Common myeloid progenitor, CD34-positive (primary cell): Measurements from ENCODE around the gene CCSER1.
A peak's percentile ranks its signal among the peaks of the same experiment; 100 is the strongest.

ENCODE experiments used
- CTCF ChIA-PET: fragments of 350-600 bp; sonication (Branson Sonifier 250); formaldehyde crosslinking; loops from one replicate; lab custom pipeline; 2021; ENCODE audit warnings: antibody characterized with exemption; lab: Charles Lee
- POLR2A ChIA-PET: fragments of 350-600 bp; sonication (Branson Sonifier 250); formaldehyde crosslinking; loops from one replicate; lab custom pipeline; 2021; ENCODE audit warnings: antibody characterized with exemption; lab: Charles Lee
- DNase-seq, 3 donors: peaks; one replicate each; pipeline versions ENCODE4 v3.0.0 to v3.0.0-alpha.2; 2013
- H3K27ac ChIP-seq, 2 experiments: 1 replicate in 1 of 2; 2 replicates in 1 of 2; pipeline ENCODE4 v1.7.0; 2013; ENCODE audit warnings: inconsistent platforms in 2 of 2, low read length in 2 of 2, mild to moderate bottlenecking in 2 of 2, low read depth in 1 of 2, moderate library complexity in 1 of 2; ENCODE audit not compliant: severe bottlenecking in 2 of 2, insufficient read depth in 1 of 2, poor library complexity in 1 of 2
- H3K27me3 ChIP-seq, 5 experiments: replicated peaks in 2 of 5; 1 replicate in 3 of 5; 2 replicates in 2 of 5; pipeline versions ENCODE4 v1.6.1 to v1.7.0; 2013; ENCODE audit warnings: low read length in 4 of 5, mild to moderate bottlenecking in 2 of 5, moderate library complexity in 2 of 5, inconsistent platforms in 1 of 5; ENCODE audit not compliant: insufficient read depth in 5 of 5, control insufficient read depth in 4 of 5
- H3K36me3 ChIP-seq, 4 experiments: 1 replicate in 2 of 4; 2 replicates in 2 of 4; pipeline versions ENCODE4 v1.6.1 to v1.7.0; 2013; ENCODE audit warnings: low read length in 3 of 4, control low read depth in 1 of 4, mild to moderate bottlenecking in 1 of 4; ENCODE audit not compliant: control insufficient read depth in 4 of 4, insufficient read depth in 4 of 4
- H3K4me1 ChIP-seq, 4 experiments: 1 replicate in 3 of 4; 2 replicates in 1 of 4; pipeline versions ENCODE4 v1.6.1 to v1.7.1; 2013; ENCODE audit warnings: low read length in 3 of 4, mild to moderate bottlenecking in 3 of 4, control low read depth in 1 of 4, inconsistent platforms in 1 of 4, moderate library complexity in 1 of 4; ENCODE audit not compliant: control insufficient read depth in 4 of 4, insufficient read depth in 4 of 4; ENCODE audit errors: control extremely low read depth in 1 of 4
- H3K4me3 ChIP-seq, 7 experiments: 1 replicate in 4 of 7; 2 replicates in 3 of 7; pipeline versions ENCODE4 v1.5.1 to v1.7.0; 2013; ENCODE audit warnings: mild to moderate bottlenecking in 7 of 7, low read length in 6 of 7, moderate library complexity in 6 of 7, inconsistent platforms in 2 of 7, low read depth in 2 of 7, control low read depth in 1 of 7; ENCODE audit not compliant: insufficient read depth in 4 of 7, control insufficient read depth in 1 of 7; ENCODE audit errors: extremely low read depth in 1 of 7
- H3K9me3 ChIP-seq, 5 experiments: 1 replicate in 4 of 5; 2 replicates in 1 of 5; pipeline versions ENCODE4 v1.6.1 to v1.7.1; 2013; ENCODE audit warnings: low read length in 4 of 5, mild to moderate bottlenecking in 2 of 5, inconsistent platforms in 1 of 5, low read depth in 1 of 5, moderate library complexity in 1 of 5; ENCODE audit not compliant: control insufficient read depth in 4 of 5, insufficient read depth in 2 of 5; ENCODE audit errors: control extremely low read depth in 1 of 5
- WGBS: methylation state at CpG from one replicate; pipeline ENCODE4 v1.1.5; 2013; ENCODE audit not compliant: insufficient coverage; 5-methylcytosine and 5-hydroxymethylcytosine counted together

The CCSER1 gene

DNA sequence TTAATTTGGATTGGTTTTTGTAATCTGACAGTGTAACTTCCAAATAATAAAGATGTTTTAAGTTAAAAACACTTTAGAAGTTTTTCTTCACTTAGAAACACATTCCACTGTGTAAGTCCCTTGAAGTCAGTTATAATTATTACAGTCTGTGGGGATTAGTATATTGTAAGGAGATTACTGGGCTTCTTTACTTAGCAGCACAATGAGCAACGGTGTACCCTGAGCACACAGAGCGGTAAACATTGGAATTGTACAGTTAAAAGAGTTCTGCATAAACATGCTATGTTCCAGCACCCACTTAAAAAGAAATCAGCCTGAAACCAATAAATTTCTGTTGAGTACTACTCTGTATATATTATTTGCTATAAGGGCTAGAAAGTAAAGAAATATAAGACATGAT, 44.3 kb downstream of the CCSER1 start:
- H3K27ac ChIP-seq = no peak overlapping the region
- H3K27me3 ChIP-seq = no peaks in the 10 kb centered on the region
- no peaks in the 10 kb centered on the region for H3K36me3 ChIP-seq
- WGBS = 100% methylated on average over 2 of the region's 2 CpGs
- H3K4me1 ChIP-seq = no peaks in the 10 kb centered on the region
- H3K9me3 ChIP-seq = no peaks in the 10 kb centered on the region
- ChIA-PET POLR2A (no interaction called here), CTCF (no interaction called here)
- no peak for DNase-seq
- no peak overlapping the region for H3K4me3 ChIP-seq

DNA sequence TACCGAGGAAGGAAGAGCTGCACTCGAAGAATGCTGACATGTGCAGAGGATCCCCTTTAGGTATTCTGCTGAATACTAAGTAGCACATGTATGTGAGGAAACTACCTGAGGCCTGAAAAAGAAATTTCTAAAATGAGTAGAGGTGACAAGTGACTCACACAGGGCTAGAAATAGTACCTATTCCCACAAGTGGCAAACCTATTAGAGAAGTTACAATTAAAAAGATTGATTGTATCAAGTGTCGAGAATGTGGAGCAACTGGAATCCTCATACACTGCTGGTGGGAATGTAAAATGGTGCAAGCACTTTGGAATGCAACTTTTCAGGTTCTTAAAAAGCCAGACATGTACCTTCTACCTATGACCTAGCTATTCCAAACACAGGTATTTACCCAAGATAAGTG, 47.4 kb downstream of the CCSER1 start:
- CTCF ChIA-PET = interaction anchor here (0.7 kb wide), 1 partner anchor 22 kb away, joined by 3 read pairs; no protein-coding TSS in a partner anchor
- H3K36me3 ChIP-seq = no peaks in the 10 kb centered on the region
- H3K27ac ChIP-seq = no peak overlapping the region
- 94% methylated on average over 2 of the region's 3 CpGs for WGBS
- no peaks in the 10 kb centered on the region for H3K27me3 ChIP-seq
- POLR2A ChIA-PET = no interaction called here
- no peaks in the 10 kb centered on the region for H3K4me1 ChIP-seq
- no peak overlapping the region for H3K4me3 ChIP-seq
- H3K9me3 ChIP-seq = no peaks in the 10 kb centered on the region
- no peak for DNase-seq

DNA sequence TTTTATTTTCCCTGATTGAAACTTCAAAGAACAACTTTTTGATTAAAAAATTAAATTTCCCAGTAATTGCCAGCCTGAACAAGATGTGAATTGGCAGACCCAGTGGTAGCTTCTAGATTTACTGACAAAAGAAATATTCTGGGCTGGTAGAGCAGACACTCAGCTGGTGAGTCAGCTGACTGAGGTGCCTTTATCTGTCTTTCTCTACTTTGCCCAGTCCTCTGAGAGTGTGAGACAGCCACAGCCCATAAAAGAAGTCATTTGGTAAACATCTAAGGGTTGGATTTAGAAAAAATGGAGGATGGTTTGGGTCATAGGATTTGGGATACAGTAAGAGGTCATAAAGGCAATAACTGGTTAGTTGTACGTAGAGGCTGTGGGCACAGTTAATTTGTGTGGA, 54.5 kb downstream of the CCSER1 start:
- POLR2A ChIA-PET = no interaction called here
- Histone ChIP-seq H3K4me1 (no peaks in the 10 kb centered on the region), H3K4me3 (no peak overlapping the region), H3K27me3 (no peaks in the 10 kb centered on the region), H3K36me3 (no peaks in the 10 kb centered on the region), H3K27ac (no peak overlapping the region), H3K9me3 (no peaks in the 10 kb centered on the region)
- CTCF ChIA-PET = interaction anchor here (1.4 kb wide), 1 partner anchor 12 kb away, joined by 3 read pairs; no protein-coding TSS in a partner anchor
- 100% methylated on average over 1 of the region's 1 CpG for WGBS
- DNase-seq = peak in 1 of 3 donors; percentile 9

DNA sequence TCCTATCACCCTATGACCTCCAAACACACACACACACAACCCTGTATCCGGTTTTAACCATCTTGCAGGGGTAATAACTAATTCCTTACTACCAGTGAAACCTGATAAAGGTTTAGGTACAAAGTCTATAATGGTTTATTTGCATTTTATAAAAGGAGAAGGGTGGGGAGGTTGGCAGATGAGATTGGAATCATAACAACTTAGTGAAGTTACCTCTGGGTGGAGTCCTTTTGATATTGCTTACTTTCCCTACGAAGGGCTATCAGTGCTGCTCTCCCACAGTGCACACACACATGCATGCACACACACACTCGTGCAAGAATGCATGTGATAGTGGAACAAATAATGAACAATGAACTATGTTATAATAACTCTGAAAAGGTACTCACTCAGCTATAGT, 56.1 kb downstream of the CCSER1 start:
- no CpG with 5 or more reads among the region's 3 CpGs for WGBS
- CTCF ChIA-PET = no interaction called here

DNA sequence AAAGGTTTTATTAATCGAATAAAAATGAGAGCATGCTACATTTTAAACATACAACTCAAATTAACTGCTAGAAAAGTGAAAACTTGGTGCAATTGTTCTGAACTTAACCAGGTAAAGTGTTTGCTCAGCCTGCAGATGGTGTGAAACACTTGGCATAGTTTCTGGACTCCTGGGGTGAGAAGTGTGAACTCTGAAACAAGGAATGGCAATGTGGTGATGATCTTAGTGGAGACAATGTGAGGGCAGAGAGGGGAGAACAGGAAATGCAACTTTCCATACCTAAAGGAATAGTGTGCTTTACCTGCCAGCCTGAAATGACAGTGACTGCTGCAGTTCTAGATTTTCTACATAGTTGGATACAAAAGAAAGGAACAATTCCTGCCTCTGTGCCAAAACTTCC, 57.4 kb downstream of the CCSER1 start:
- DNase-seq = no peak
- Histone ChIP-seq H3K36me3 (no peaks in the 10 kb centered on the region), H3K9me3 (no peaks in the 10 kb centered on the region), H3K4me3 (no peak overlapping the region), H3K4me1 (no peaks in the 10 kb centered on the region), H3K27ac (no peak overlapping the region), H3K27me3 (no peaks in the 10 kb centered on the region)
- WGBS = no CpG with 5 or more reads among the region's 1 CpG
- POLR2A ChIA-PET = no interaction called here
- CTCF ChIA-PET = no interaction called here

More for the DNA sequence above, 56.1 kb downstream of the CCSER1 start:
- DNase-seq = no peak
- Histone ChIP-seq H3K27ac (no peak overlapping the region), H3K9me3 (no peaks in the 10 kb centered on the region), H3K4me1 (no peaks in the 10 kb centered on the region), H3K36me3 (no peaks in the 10 kb centered on the region), H3K27me3 (no peaks in the 10 kb centered on the region), H3K4me3 (no peak overlapping the region)
- POLR2A ChIA-PET = no interaction called here

DNA sequence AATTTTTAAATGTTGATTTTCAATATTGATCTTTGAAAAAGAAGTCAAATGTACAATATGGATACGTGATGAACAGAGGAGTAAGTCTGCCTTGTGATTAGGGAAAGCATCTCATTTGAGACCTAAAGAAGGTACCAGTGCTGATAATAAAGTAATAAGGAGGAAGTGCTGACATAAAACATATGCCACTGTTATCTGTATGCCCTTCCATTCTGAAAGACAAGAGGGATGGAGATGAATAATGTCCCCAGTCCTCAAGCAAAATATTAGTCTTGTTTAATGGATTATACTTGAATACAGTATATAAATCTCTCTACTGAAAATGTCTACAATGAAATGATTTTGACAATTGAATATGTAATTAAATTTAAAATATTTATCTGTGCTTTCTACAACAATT, 58.2 kb downstream of the CCSER1 start:
- ChIA-PET CTCF (no interaction called here), POLR2A (no interaction called here)

DNA sequence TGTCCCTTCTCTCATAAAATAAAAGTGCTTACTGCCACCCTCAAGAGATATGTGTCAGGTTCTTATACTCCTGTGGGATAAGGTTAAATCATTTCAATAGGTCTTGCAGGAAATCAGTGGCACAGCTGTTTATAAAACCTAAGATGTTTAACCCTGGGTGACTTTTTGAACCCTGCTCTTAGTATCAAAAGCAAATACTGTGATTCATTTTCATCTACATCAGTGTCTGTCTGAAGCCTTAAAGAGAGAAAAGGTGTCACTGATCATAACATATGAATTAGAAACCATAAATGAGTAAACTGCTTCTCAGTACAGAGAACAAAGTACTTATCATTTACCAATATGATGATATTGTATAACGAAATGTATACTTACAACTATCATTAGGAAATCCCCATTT, 59.0 kb downstream of the CCSER1 start:
- Histone ChIP-seq H3K9me3 (no peaks in the 10 kb centered on the region), H3K27ac (no peak overlapping the region), H3K4me3 (no peak overlapping the region), H3K4me1 (no peaks in the 10 kb centered on the region), H3K36me3 (no peaks in the 10 kb centered on the region), H3K27me3 (no peaks in the 10 kb centered on the region)
- POLR2A ChIA-PET = no interaction called here
- WGBS = no CpG with 5 or more reads among the region's 1 CpG
- DNase-seq = no peak
- CTCF ChIA-PET = no interaction called here

More for the DNA sequence above, 58.2 kb downstream of the CCSER1 start:
- Histone ChIP-seq H3K4me3 (no peak overlapping the region), H3K27ac (no peak overlapping the region), H3K36me3 (no peaks in the 10 kb centered on the region), H3K27me3 (no peaks in the 10 kb centered on the region), H3K9me3 (no peaks in the 10 kb centered on the region), H3K4me1 (no peaks in the 10 kb centered on the region)
- DNase-seq = no peak
- 100% methylated on average over 1 of the region's 1 CpG for WGBS
